ENCODE measurements around the gene IMPA2.
"Not testable (repeated sequence)": the region's sequence is repeated elsewhere in the genome, so short reads cannot be mapped to it uniquely, and the experiment has no call there.

Gene IMPA2

DNA sequence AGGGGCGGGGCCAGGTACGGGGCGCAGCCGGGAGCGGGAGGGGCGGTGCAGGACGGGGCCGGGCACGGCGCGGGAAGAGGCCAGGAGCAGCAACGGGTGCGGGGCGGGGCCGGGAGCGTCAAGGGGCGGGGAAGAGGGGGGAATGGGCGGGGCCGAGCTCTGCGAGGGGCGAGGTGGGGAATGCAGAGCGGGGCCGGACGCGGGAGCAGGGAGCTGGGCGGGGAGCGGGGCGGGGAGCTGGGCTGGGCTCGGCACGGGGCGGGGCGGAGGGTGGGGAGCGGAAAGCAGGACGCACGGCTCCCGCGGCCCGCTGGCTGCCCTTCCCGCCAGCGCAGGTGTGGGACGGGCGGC is at the start of gene IMPA2:
Gene IMPA2, plus strand, starts transcription at position 316 of the 351 bp plus-strand sequence. CDS start 163 bp downstream, outside the sequence.
- in situ Hi-C loops (cut with MboI; ENCODE audit: low sequenced_read_pairs): no loop called here

DNA sequence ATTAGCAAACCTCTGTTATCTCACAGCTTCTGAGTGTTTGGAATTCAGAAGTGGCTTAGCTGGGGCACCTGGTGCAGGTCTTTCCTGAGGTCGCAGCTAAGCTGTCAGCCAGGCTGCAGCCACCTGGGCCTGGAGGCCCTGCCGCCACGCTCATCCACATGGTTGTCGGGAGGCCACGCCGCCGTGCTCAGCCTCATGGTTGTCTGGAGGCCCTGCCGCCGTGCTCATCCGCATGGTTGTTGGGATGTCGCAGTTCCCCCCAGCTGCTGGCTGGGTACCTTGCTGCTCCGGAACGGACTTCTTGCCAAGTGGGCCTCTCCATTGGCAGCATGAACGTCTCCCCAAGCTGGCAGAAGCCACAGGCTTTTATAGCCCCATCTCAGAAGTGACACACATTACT is 48.9 kb upstream of the IMPA2 start:
- in situ Hi-C loops (cut with MboI; ENCODE audit: low sequenced_read_pairs): no loop called here

DNA sequence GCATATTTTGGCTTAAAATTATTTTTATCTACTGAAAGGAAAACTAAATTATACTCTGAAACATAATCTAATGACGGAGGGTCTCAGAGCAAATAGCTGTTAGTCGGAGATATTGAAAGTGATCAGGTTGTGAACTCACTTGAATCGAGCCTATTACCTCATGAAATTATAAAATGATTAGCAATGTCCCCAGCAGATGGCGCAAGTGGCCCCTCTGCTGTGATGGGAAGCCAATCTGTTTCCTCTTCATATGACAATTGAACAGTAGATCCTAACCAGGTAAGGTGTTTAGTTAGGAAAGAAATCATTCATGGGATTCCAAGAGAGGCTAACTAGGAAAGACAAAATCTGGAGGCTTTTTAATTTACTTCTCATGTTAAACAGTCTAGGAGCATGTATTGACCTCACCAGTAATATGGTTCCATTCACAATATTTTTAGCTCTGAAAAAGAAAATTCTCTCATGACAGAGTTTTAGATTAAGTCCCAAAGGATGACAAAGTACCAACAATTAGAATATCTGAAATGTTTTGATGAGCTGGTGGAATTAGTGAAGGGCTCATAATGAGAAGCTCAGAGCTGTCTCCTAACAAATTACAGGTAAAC is 43.3 kb upstream of the IMPA2 start:
- in situ Hi-C loops (cut with MboI; ENCODE audit: low sequenced_read_pairs): no loop called here

DNA sequence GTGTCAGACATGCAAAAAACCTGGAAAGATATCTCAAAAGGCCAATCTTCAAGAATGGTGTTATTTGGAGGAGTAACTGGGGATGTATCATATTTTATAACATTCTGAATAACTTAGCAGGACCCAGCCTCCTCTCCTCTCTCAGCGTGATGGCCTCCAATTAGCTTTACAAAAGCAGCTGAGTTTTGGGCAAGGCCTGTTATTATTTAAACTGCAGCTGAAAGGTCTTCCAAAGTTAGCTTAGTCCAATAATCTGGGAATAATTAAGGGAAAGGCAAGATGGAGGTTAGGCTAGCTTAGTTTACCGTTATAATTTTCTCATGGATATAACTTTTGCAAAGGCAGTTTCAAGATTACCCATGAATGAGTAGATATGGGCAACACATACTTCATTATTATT is 40.4 kb upstream of the IMPA2 start:
- in situ Hi-C loops (cut with MboI; ENCODE audit: low sequenced_read_pairs): no loop called here

DNA sequence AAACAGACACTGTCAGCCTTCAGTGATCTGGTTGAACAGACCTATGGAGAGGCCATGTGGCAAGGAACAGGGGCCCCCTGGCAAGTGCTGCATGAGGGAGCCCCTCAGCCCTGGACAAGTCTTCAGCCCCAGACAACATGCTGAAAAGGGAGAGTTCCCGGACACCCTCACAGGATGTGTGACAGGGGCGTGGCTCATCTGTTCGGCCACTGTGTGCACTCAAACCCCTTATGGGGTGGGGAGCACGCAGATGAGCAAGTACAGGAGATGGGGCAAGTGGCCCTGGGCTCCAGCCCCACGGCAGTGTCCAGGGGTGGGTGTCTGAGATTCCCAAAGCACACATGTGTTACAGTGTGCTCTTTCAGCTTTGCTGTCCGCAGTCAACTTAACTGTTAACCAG is 37.8 kb upstream of the IMPA2 start:
- in situ Hi-C loops (cut with MboI; ENCODE audit: low sequenced_read_pairs): no loop called here

DNA sequence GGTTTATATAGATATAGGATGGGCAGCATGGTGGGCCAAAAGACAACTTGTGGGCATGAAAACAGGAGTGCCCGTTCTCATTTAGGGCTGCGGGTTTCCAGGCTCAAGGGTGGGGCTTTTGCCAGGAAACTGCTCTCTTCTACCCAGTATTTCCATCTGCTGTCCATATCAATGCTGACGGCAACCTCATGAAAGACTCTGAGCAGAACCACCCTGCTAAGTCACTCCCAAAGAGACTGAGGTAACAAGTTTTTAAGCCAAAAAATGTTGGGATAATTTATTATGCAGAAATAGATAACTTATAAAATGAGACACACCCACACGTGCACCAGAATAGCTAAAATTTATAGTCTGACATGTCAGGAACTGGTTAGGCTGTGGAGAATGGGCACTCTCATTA is 37.1 kb upstream of the IMPA2 start:
- in situ Hi-C loops (cut with MboI; ENCODE audit: low sequenced_read_pairs): no loop called here

DNA sequence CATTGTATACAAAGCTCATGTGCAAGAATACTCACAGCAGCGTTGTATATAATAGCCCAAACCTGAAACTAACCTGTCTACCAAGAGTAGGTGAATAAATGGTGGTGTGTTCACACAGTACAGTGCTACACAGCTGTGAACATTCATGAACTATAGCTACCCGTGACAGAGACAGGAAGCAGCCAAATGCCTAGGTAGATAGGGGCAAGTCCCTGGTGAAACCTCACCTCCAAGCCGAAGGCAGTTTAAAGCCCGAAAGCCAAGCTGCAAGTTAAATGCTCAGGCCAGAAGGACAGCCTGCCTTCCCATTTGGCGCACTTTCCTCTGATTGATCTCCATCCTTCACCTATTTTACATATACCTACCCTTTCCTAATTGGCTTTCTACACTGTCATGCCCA is 36.5 kb upstream of the IMPA2 start:
- in situ Hi-C loops (cut with MboI; ENCODE audit: low sequenced_read_pairs): no loop called here

DNA sequence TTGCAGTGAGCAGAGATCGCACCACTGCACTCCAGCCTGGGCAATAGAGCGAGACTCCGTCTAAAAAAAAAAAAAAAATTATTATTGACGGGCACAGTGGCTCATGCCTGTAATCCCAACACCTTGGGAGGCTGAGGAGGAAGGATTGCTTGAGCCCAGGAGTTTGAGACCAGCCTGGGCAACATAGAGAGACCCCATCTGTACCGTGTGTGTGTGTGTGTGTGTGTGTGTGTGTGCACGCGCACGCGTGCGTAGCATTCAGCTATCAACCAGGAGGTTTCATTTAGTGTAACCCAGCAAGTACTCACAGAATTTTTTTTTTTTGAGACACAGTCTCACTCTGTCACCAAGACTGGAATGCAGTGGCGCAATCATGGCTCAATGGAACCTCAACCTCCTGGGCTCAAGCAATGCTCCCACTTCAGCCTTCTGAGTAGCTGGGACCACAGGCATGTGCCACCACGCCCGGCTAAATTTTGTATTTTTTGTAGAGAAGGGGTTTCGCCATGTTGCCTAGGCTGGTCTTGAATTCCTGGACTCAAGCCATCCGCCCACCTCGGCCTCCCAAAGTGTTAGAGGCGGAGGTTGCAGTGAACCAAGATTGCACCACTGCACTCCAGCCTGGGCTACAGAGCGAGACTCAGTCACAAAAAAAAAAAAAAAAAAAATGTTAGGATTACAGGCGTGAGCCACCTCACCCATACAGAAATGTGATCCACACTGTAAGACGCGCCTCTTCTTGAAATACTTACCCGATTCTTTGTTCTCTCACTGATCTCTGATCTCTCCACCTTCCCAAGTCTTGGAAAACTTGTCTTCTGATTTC is 35.3 kb upstream of the IMPA2 start:
- in situ Hi-C loops (cut with MboI; ENCODE audit: low sequenced_read_pairs): not testable (repeated sequence)

DNA sequence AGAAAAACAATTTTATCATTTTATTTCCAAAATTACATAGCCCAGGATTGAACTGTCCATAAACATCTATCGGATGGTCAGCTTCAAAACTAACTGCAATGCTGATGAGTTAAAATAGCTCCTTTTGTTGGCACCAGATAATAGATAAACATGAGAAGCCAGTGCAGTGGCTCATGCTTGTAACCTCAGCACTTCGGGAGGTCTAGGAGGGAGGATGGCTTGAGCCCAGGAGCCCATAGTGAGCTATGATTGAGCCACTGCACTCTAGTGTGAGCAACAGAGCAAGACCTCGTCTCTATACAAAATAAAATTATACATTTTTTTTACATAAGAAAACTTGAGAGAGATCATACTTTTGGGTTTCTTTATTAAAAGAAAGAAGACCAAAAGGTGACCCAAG is 34.6 kb upstream of the IMPA2 start:
- in situ Hi-C loops (cut with MboI; ENCODE audit: low sequenced_read_pairs): no loop called here

DNA sequence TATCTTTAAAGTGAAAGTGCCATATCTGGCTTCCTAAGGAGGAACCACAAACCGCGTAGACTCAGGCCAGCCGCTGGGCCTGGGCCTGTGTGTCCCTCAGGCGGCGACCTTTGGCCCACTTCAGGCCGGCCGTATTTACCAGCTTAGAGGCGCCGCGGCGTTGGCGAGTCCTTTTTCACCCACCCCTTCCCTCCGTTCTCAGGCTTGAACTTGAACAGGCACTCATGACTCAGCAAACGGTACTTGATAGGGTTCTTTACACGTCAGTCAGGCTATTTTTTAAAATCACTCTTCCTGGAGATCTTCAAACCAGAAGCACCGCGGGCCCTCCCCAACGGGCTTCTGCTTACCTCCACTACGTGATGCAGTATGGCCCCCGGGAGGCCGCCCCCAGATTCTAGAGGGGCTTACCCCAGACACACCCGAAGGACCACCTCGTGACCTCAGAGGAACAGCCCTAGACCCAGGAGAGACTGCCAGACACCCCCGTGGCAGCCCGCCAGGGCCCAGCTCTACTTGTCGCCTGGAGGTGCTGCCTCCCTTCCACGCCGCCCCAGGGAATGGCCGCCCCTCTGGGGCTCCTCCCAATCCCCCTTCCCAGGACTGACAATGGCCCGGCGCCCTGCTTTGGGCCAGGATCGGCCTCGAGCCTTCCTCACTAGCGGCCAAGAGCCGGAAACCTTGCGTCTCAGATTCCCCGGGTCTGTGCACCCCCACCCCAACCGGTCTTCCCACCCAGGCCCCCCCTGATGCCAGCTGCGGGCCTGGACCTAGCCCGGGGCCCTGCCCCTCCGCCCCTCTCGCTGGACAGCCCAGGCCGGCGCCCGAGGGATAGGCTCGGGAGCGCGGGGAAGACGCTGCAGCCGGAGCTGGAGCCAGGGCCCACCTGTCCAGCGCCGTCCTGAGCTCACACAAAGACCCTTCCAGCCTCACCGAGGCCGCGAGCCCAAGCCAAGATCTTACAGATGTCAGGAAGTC is 33.8 kb upstream of the IMPA2 start:
- in situ Hi-C loops (cut with MboI; ENCODE audit: low sequenced_read_pairs): no loop called here

DNA sequence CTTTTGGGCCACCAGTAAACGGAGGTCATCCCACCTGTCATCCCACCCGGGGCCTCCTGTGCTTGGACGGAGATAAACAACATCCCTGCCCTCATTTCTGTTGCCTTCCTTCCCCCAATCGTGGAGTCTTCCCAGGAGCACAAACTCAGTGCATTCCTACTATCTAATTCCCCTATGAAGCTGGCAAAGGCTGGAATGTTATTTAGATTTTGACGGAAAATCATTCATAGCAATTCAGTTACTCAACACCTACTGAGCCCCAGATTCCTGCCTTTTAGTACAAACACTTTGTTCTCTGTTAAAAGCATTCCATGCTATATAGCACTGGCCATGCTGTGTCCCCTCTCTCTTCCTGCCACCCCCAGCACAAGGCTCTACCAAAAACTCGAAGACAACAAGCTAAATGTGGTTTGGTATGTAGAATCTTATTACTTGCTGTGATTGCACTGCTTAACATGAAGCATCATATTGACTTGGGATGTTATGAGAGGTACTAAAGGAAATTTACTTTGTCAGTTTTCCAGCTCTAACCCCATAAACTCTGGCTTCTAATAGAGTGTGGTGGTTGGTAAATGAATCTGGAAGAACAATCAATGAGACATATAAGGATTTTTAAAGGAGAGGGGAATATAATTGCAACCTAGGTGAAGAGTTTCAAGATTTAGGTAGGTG is 32.3 kb upstream of the IMPA2 start:
- in situ Hi-C loops (cut with MboI; ENCODE audit: low sequenced_read_pairs): no loop called here

DNA sequence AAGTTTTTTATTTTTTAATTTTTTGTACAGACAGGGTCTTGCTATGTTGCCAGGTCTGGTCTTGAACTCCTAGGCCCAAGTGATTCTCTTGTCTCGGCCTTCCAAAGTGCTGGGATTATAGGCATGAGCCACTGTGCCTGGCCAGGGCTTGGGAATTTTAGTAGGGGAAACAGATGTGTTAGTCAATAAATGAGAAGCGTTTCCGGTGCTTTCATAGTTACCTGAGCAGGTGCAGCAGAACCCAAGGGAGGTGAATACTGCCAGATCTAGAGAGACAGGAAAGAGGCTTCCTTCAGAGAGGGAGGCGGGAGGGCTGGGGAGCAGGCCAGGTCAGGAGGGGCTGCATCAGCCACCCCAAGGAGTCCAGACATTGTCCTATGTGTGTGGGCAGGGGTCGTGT is 30.5 kb upstream of the IMPA2 start:
- in situ Hi-C loops (cut with MboI; ENCODE audit: low sequenced_read_pairs): no loop called here

DNA sequence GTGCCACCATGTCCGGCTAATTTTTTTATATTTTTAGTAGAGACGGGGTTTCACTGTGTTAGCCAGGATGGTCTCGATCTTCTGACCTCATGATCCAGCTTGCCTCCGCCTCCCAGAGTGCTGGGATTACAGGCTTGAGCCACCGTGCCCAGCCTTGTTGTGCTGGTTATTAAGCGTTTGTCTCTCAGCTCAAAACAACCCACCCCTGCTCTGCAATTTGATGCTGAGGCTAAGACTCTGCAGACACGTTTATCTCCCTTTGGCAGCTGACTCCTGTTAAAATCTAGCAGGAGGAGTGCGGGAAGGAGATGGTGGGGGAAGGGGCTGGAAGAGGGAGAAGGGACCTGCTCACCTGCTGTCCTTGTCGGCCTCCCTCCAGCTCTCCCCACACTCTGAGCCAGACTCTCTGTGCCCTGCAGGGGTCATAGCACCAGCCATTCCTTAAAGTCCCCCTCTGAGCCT is 29.9 kb upstream of the IMPA2 start:
- in situ Hi-C loops (cut with MboI; ENCODE audit: low sequenced_read_pairs): no loop called here

DNA sequence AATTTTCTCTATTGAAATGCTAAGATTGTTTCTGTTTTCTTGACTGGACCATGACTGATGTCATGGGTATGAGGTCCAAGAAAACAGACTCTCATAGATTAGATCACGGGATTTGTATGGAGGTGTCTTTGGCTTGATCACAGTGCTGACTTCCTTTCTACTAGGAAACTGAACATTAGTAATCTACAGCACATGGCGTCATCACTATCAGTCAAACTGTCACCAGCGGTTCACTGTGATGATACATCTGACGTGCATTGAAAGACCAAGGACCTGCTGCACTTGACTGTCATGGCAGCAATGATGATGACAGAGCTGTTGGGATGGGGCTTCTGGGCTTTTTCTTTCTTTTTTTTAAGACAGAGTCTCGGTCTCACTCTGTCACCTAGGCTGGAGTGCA is 28.2 kb upstream of the IMPA2 start:
- in situ Hi-C loops (cut with MboI; ENCODE audit: low sequenced_read_pairs): no loop called here

DNA sequence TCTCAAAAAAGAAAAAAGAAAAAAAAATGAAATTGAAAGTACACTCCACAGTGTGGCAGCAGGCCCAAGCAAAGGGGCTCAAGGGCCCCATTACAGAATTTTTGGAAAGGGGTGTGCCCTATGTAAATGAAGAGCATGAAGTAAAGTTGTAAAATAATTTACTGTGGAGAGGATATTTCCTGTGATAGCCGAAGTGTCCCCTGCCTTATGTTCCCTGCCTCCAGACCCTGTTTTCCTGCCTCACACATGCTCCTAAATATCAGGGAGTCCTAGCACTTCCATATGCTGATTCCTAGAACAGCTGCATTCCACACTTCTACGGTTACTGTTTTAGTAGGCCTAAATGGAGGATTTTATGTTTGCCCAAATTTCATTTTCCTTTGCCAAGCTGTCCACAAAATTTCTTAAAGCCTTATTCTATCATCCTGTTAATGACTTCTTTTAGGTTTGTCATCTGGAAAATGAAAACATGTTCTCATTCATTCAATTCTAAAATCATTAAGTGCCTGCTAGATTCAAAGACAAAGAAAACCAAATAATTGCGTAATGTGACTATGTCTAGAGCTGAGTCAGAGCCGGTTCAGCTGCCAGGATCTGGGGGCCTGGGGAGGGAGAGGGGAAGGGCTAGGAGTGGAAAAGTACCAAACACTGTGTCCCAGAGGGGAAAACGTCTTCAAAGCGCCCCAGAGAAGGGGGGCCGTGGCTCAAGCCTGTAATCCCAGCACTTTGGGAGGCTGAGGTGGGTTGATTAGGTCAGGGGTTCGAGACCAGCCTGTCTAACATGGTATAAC is 25.9 kb upstream of the IMPA2 start:
- in situ Hi-C loops (cut with MboI; ENCODE audit: low sequenced_read_pairs): no loop called here

DNA sequence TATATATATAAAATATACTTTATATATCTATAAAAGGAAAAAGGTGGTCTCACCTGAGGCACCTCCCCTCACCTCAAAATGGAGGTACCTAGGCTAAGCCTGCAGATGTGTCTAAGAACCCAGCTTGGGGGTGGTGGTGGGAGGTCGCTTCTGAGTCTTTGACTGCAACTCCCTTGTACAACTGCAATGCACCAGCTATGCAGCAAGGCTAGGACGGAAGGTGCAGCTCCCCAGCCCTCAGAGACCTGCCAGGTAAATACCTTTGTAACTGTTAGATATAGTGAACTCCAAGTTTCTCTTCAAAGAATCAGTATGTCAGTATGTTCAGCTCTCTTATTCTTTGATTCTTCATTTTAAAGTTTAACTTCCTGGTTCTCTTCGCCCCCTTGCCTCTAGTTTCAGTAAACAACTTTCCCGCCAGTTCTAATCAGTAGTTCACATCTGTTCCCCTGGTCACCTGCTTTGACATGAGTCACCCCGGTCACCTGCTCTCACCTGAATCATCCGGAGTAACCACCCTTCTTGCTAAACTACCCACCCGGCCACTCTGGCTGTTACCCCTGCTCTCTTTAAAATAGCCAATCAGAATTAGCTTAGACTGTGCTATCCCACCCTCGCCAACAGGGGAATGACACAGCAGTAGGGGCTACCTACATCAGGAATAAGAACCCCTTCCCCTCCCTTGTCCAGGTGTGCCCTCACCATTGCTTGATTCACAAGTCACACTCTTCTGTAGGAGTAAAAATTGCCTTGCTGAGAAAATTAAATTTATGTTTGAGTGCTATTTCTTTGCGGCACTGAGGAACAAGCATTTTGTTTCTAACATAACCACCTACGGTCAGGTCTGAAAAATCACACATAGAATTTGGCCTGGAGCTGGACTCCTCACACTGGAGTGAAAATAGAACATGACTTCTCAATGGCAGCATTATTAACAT is 24.7 kb upstream of the IMPA2 start:
- in situ Hi-C loops (cut with MboI; ENCODE audit: low sequenced_read_pairs): no loop called here

DNA sequence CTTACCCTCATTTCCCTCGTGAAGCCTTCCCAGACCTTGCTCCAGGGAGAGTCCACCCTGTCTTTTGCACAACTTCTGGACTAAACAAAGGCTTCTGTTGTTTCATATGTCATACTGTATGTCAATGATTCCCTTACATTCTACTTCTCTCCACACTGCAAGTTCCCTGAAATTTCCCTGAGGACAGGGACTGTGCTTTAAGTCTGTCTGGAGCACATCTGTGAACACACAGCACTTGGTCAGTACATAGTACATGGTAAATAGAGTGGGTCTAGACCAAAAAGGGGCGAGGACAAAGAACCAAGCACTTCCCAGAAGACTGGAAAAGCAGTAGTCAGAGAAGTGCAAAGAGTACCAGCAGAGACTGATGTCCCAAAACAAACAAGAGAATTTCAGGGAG is 23.7 kb upstream of the IMPA2 start:
- in situ Hi-C loops (cut with MboI; ENCODE audit: low sequenced_read_pairs): no loop called here

DNA sequence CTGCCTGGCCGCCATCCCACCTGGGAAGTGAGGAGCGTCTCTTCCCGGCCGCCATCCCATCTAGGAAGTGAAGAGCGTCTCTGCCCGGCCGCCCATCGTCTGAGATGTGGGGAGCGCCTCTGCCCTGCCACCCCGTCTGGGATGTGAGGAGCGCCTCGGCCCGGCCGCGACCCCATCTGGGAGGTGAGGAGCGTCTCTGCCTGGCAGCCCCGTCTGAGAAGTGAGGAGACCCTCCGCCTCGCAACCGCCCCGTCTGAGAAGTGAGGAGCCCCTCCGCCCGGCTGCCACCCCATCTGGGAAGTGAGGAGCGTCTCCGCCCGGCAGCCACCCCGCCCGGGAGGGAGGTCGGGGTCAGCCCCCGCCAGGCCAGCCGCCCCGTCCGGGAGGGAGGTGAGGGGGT is 21.7 kb upstream of the IMPA2 start:
- in situ Hi-C loops (cut with MboI; ENCODE audit: low sequenced_read_pairs): not testable (repeated sequence)

DNA sequence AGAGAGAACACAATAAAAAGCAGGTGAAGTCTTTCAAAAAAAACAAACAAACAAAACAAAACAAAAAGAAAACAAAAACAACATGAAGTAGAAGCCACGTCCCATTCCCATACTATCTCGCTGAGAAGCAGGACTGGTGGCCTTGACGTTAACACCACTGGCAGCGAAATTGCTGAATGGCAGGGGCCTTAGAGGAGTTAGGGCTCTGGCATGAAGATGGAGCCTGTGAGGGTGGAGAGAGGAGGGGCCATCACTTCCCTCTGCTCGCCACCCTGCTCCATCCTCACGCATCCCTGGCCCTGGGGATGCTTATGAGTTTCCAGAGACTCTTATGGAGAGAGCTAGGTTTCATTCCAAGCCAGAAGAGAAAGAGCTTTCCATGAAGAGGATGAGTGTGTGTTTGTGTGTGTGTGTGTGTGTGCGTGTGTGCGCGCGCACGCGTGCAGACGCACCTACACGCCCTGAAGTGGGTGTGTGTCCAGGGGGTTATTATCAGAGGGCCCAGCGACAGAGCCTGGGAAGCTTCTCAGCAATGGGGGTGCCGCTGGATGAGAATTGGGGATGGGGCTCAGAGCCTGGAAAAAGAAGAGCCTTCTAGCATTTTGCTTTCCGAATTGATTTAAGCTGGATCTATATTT is 20.4 kb upstream of the IMPA2 start:
- in situ Hi-C loops (cut with MboI; ENCODE audit: low sequenced_read_pairs): no loop called here

Measured in hTERT RPE-1 (cell line).